ENCODE data around the gene TCF12.

DNA sequence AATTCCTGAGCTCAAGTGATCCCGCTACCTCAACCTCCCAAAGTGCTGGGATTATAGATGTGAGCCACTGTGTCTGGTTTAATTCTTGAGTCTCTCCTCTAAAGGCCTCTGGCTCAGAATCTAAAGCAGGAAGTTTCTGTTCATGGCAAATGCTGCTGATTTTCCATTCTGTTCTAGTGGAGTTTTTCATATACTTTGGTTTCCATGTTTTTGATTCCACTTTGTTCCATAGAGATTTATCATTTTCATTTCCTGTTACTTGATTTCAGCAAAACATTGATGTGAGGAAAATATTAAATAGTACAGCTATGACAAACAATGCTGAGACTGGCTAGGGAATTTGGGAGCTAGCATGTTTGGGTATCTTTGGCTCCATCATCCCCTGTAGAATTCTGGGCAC is 205.6 kb downstream of the TCF12 start:
- TF ChIP-seq, protein P1, sequence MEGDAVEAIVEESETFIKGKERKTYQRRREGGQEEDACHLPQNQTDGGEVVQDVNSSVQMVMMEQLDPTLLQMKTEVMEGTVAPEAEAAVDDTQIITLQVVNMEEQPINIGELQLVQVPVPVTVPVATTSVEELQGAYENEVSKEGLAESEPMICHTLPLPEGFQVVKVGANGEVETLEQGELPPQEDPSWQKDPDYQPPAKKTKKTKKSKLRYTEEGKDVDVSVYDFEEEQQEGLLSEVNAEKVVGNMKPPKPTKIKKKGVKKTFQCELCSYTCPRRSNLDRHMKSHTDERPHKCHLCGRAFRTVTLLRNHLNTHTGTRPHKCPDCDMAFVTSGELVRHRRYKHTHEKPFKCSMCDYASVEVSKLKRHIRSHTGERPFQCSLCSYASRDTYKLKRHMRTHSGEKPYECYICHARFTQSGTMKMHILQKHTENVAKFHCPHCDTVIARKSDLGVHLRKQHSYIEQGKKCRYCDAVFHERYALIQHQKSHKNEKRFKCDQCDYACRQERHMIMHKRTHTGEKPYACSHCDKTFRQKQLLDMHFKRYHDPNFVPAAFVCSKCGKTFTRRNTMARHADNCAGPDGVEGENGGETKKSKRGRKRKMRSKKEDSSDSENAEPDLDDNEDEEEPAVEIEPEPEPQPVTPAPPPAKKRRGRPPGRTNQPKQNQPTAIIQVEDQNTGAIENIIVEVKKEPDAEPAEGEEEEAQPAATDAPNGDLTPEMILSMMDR (IDR thresholded peaks at IDR 0.05): no peak
- TF ChIP-seq, protein P2, sequence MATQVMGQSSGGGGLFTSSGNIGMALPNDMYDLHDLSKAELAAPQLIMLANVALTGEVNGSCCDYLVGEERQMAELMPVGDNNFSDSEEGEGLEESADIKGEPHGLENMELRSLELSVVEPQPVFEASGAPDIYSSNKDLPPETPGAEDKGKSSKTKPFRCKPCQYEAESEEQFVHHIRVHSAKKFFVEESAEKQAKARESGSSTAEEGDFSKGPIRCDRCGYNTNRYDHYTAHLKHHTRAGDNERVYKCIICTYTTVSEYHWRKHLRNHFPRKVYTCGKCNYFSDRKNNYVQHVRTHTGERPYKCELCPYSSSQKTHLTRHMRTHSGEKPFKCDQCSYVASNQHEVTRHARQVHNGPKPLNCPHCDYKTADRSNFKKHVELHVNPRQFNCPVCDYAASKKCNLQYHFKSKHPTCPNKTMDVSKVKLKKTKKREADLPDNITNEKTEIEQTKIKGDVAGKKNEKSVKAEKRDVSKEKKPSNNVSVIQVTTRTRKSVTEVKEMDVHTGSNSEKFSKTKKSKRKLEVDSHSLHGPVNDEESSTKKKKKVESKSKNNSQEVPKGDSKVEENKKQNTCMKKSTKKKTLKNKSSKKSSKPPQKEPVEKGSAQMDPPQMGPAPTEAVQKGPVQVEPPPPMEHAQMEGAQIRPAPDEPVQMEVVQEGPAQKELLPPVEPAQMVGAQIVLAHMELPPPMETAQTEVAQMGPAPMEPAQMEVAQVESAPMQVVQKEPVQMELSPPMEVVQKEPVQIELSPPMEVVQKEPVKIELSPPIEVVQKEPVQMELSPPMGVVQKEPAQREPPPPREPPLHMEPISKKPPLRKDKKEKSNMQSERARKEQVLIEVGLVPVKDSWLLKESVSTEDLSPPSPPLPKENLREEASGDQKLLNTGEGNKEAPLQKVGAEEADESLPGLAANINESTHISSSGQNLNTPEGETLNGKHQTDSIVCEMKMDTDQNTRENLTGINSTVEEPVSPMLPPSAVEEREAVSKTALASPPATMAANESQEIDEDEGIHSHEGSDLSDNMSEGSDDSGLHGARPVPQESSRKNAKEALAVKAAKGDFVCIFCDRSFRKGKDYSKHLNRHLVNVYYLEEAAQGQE (IDR thresholded peaks at IDR 0.05; ENCODE audit: insufficient read depth in 1 of 2, low read depth in 2 of 2, low read length in 1 of 2): no peak
- TF ChIP-seq SIN3A (IDR thresholded peaks at IDR 0.05; ENCODE audit: borderline replicate concordance, insufficient read depth, low read depth, low read length): no peak
